HG02981 (cell line): Measurements from ENCODE around the gene ETV1.
"Not testable (repeated sequence)": the region's sequence is repeated elsewhere in the genome, so short reads cannot be mapped to it uniquely, and the experiment has no call there.

Experiments used
- ATAC-seq: cut with Tn5 transposase; IDR thresholded peaks from one replicate; pipeline ENCODE4 v1.9.1; 2021; ENCODE audit warnings: mild to moderate bottlenecking, moderate library complexity; ENCODE audit not compliant: unreplicated experiment

ETV1 gene

DNA sequence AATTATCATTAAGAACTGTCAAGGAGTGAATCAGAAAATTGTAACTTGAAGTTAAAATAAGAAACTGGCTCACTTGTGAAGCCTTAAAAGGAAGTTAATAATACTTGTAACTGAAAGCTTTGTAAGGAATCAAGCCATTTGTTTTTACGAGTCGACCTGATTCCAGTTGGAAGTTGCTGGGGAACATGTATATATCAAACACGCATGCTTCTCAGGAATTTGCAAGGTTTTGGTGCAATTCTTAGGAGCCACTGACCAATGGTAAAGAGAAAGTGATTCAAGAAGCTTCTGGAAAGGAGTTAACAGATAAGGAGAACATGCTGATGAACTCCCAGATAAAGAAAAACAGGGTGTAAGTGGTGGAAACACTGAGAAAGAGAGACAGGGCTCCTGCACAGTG is 56.4 kb downstream of the ETV1 start:
- no peak for ATAC-seq

- no peak for ATAC-seq
These were observed 57.3 kb downstream of the ETV1 start for GRCh38 chr7:13932131-13932530.

- no peak for ATAC-seq
These were observed 68.4 kb downstream of the ETV1 start for GRCh38 chr7:13921062-13921461.

- no peak for ATAC-seq
These were observed 69.3 kb downstream of the ETV1 start for GRCh38 chr7:13920053-13920697.

- not testable (repeated sequence) for ATAC-seq
These were observed 71.1 kb downstream of the ETV1 start for GRCh38 chr7:13918333-13918732.

DNA sequence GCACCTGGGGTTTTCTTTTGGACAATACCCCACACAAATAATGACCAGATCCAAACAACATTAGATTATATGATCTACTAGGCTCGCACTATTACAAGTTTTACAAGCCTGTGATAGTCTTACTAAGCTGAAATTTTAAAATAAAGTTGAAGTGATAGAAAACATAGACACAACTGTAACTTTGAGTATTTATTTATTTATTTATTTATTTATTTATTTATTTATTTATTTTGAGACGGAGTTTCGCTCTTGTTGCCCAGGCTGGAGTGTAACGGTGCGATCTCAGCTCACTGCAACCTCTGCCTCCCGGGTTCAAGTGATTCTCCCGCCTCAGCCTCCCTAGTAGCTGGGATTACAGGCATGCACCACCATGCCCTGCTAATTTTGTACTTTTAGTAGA is 72.4 kb downstream of the ETV1 start:
- not testable (repeated sequence) for ATAC-seq

DNA sequence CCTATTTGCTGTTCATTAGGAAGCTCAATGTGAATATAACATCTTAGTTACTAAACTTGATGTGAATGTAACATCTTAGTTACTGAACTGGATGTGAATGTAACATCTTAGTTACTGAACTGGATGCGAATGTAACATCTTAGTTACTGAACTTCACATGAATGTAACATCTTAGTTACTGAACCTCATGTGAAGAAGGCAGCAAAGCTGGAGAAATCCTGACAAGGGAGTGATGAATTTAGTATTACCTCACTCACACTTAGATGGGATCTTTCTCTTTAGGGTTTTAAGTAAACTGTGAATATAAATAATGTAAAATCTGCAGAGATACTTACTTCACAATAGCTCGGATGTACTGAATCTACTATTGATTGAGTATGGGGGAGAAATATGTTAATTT is 73.6 kb downstream of the ETV1 start:
- no peak for ATAC-seq

DNA sequence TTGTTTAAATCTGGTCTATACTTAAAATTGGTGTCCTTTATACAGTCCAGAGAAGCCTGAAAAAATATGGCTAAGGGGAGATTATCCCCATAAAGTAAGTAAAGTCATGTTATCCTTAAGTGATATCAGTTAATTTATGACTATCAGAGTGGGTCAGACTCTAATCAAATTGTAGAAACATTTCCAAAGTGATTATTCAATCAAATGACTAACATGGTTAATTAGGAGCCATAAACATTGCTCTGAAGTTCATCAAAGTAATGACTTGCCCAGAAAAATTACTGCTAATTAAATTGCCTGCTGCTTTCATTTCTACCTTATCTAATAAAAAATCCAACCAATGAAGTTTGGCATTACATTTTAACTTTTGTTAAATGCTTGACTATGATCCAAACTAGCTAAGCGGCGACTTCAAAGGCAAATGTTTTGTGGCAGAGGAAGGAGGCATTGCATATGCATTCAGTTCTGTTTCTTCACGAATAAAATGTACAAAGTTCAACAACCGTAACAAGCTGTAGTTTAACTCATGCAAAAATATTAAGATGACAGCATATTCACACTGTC is 76.7 kb downstream of the ETV1 start:
- no peak for ATAC-seq

- no peak for ATAC-seq
These were observed 77.6 kb downstream of the ETV1 start for GRCh38 chr7:13911909-13912308.

- ATAC-seq: no peak
These were observed 78.5 kb downstream of the ETV1 start for GRCh38 chr7:13910805-13911551.

GRCh38 chr7:13908667-13909397 is 80.6 kb downstream of the ETV1 start:
- no peak for ATAC-seq

GRCh38 chr7:13907831-13908230 is 81.6 kb downstream of the ETV1 start:
- no peak for ATAC-seq

GRCh38 chr7:13904689-13905088 is 84.8 kb downstream of the ETV1 start:
- ATAC-seq: no peak

DNA sequence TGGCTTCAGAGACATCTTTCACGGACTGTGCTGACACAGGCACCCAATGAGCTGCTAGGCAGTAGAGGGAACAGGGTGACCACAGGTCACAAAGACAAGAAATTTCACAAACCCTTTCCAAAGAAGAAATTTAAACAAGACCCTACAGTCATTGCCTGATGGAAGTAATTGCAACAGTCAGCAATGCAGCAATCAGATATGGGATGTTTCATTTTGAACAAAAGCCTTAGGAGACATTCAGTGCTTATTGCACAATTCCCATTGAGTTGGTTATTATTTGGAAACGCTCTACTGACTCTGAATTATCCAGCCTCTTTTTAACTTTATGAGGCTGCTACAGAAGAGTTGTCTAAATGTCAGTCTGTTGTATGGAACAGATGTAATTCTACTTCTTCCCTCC is 85.5 kb downstream of the ETV1 start:
- no peak for ATAC-seq

- no peak for ATAC-seq
These were observed 87.9 kb downstream of the ETV1 start for GRCh38 chr7:13901577-13901976.

- ATAC-seq: no peak
These were observed 90.4 kb downstream of the ETV1 start for GRCh38 chr7:13898957-13899670.

DNA sequence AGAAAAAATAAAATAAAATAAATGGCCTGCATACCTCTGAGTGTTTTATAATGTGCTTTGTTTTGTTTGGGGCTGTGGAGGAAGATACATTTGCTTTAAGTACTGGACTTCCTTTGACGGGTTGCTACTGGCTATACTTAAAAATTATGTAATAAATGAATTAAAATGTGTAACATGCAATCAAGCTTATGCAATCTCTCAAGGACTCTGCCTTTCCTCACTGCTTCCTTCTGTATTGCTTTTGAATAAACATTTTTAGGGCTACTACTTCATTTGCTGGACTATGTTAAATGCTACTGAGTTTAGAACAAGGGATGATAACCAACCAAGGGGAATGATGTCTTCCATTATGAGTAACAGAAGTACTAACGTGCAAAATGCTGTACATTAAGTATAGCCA is 91.6 kb downstream of the ETV1 start:
- no peak for ATAC-seq

DNA sequence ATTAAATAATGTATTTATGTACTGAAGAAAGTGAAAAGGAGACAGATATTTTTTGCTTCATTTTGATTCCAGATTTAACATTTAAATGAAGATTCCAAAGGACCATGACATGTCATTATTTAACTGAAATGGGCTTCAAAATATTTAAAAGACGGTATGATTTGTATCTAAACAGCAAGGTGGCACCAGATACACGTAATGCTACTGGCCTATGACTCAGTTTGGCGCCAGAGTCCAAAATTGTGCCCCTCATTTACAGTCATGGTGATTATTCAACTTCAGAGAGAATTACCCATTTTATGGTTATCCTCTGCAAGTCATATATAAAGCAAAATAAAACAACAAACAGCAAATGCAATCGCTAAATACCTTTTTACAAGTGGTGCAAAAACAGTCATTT is 94.5 kb downstream of the ETV1 start:
- no peak for ATAC-seq

- no peak for ATAC-seq
These were observed 95.1 kb downstream of the ETV1 start for GRCh38 chr7:13894377-13894776.

GRCh38 chr7:13890793-13891192 is 98.7 kb downstream of the ETV1 start:
- ATAC-seq: no peak

DNA sequence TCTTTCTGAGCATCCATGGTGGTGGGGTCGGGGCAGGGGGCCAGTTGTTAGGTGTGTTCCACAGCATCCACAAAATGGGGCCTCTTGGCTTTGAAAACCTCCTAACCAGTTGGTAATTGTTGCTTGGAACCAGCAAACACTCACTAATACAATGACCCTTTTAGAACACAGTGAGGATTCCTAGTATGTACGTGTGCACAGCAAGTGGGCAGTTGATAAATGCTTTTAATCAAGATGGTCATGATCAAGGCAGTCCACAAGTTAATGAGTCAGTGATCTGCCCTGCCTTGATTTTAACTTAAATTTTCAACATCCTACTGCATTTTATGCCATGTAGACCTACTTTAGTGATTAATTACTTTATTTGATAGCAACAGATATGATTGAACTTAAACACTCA is 103.1 kb downstream of the ETV1 start:
- no peak for ATAC-seq
